SU-DHL-6 (cell line): ENCODE data around the gene STK32C.

ENCODE experiments used
- H2AFZ ChIP-seq: fragments of 200-600 bp; sonication (generic); 2 replicates; pipeline ENCODE4 v1.6.1; 2014; ENCODE audit warnings: low read depth, mild to moderate bottlenecking, moderate library complexity, mixed read lengths, antibody characterized with exemption, low read length; ENCODE audit not compliant: severe bottlenecking
- H3F3A ChIP-seq: fragments of 200-600 bp; shearing (Covaris generic); 2 replicates; pipeline ENCODE4 v1.6.0; 2016; ENCODE audit warnings: antibody characterized with exemption, mild to moderate bottlenecking; ENCODE audit not compliant: insufficient read depth
- H3K27ac ChIP-seq: fragments of 200-600 bp; sonication (generic); 2 replicates; pipeline ENCODE4 v1.5.1; 2016; ENCODE audit warnings: low read depth, mild to moderate bottlenecking, low read length, moderate library complexity, mixed read lengths
- H3K27me3 ChIP-seq: fragments of 200-600 bp; sonication (generic), shearing (Covaris generic); 2 replicates; pipeline ENCODE4 v1.6.0; 2014; ENCODE audit warnings: mild to moderate bottlenecking, low read length
- H3K36me3 ChIP-seq: fragments of 200-600 bp; sonication (generic); 2 replicates; pipeline ENCODE4 v1.6.1; 2014; ENCODE audit warnings: mild to moderate bottlenecking, low read length, mixed read lengths
- H3K4me2 ChIP-seq: fragments of 300-600, 200-600 bp; shearing (Covaris generic), sonication (generic); 2 replicates; pipeline ENCODE4 v1.6.0; 2014; ENCODE audit warnings: low read length, low read depth, mild to moderate bottlenecking; ENCODE audit not compliant: poor library complexity, severe bottlenecking
- H3K4me3 ChIP-seq: fragments of 200-600 bp; sonication (generic); 2 replicates; pipeline ENCODE4 v1.5.1; 2014; ENCODE audit warnings: antibody characterized with exemption, low read length, mild to moderate bottlenecking, mixed read lengths; ENCODE audit not compliant: insufficient read depth, poor library complexity, severe bottlenecking
- H3K79me2 ChIP-seq: fragments of 200-600 bp; sonication (generic); 2 replicates; pipeline ENCODE4 v1.6.1; 2014; ENCODE audit warnings: mild to moderate bottlenecking, low read length, moderate library complexity; ENCODE audit not compliant: insufficient read depth
- H3K9ac ChIP-seq: fragments of 200-600 bp; sonication (generic); 2 replicates; pipeline ENCODE4 v1.7.0; 2014; ENCODE audit warnings: mild to moderate bottlenecking, low read length
- H3K9me2 ChIP-seq: fragments of 200-600 bp; sonication (generic); replicated peaks from 2 replicates; pipeline ENCODE4 v1.6.1; 2014; ENCODE audit warnings: low read length; ENCODE audit not compliant: insufficient read depth
- H3K9me3 ChIP-seq: fragments of 200-600 bp; sonication (generic); 2 replicates; pipeline ENCODE4 v1.6.1; 2014; ENCODE audit warnings: low read length, mixed read lengths; ENCODE audit not compliant: insufficient read depth
- H4K20me1 ChIP-seq: fragments of 200-600 bp; sonication (generic); 2 replicates; pipeline ENCODE4 v1.6.1; 2014; ENCODE audit warnings: low read depth, mild to moderate bottlenecking, antibody characterized with exemption, low read length, moderate library complexity, mixed read lengths
- CTCF ChIP-seq: fragments of 200-600 bp; sonication (generic); IDR thresholded peaks from one replicate; pipeline ENCODE4 v1.5.1; 2017; ENCODE audit warnings: antibody characterized with exemption, mild to moderate bottlenecking, low read length, moderate library complexity; ENCODE audit not compliant: insufficient read depth, poor library complexity, severe bottlenecking
- EZH2phosphoT487 ChIP-seq: fragments of 200-600 bp; sonication (generic), shearing (Covaris generic); conservative IDR thresholded peaks from 2 replicates; pipeline ENCODE4 v1.6.1; 2018; ENCODE audit warnings: mild to moderate bottlenecking, antibody characterized with exemption, low read length, moderate library complexity, mixed read lengths

STK32C gene

GRCh38 chr10:132229834-132230556, 77.8 kb downstream of the STK32C start:
- no peaks in the 10 kb centered on the region for H3K9me2 ChIP-seq
- H3K9ac ChIP-seq = no peak overlapping the region
- H3K4me2 ChIP-seq = no peak overlapping the region
- H3K27me3 ChIP-seq = no peaks in the 10 kb centered on the region
- H3K9me3 ChIP-seq = no peaks in the 10 kb centered on the region
- no peak overlapping the region for H2AFZ ChIP-seq
- no peaks in the 10 kb centered on the region for H3K36me3 ChIP-seq
- H3K4me3 ChIP-seq = no peak overlapping the region
- no peaks in the 10 kb centered on the region for H4K20me1 ChIP-seq
- H3K27ac ChIP-seq = no peak overlapping the region
- no peaks in the 10 kb centered on the region for H3F3A ChIP-seq
- no peaks in the 10 kb centered on the region for H3K79me2 ChIP-seq
- TF ChIP-seq EZH2phosphoT487 (no peak), CTCF (no peak)

- Histone ChIP-seq H3K9ac (no peak overlapping the region), H3K9me3 (no peaks in the 10 kb centered on the region), H3K79me2 (no peaks in the 10 kb centered on the region), H4K20me1 (no peaks in the 10 kb centered on the region), H2AFZ (no peak overlapping the region), H3K9me2 (no peaks in the 10 kb centered on the region), H3K4me3 (no peak overlapping the region), H3K4me2 (no peak overlapping the region), H3K36me3 (no peaks in the 10 kb centered on the region), H3K27ac (no peak overlapping the region), H3F3A (no peaks in the 10 kb centered on the region), H3K27me3 (no peaks in the 10 kb centered on the region)
- TF ChIP-seq EZH2phosphoT487 (no peak), CTCF (no peak)
These were observed 78.7 kb downstream of the STK32C start for GRCh38 chr10:132229096-132229495.

GRCh38 chr10:132228616-132229015, 79.1 kb downstream of the STK32C start:
- Histone ChIP-seq H3F3A (no peaks in the 10 kb centered on the region), H3K27ac (no peak overlapping the region), H3K79me2 (no peaks in the 10 kb centered on the region), H3K4me2 (no peak overlapping the region), H3K9me2 (no peaks in the 10 kb centered on the region), H3K9me3 (no peaks in the 10 kb centered on the region), H2AFZ (no peak overlapping the region), H3K9ac (no peak overlapping the region), H3K4me3 (no peak overlapping the region), H3K27me3 (no peaks in the 10 kb centered on the region), H3K36me3 (no peaks in the 10 kb centered on the region), H4K20me1 (no peaks in the 10 kb centered on the region)
- TF ChIP-seq CTCF (no peak), EZH2phosphoT487 (no peak)
